HL-60 (cell line): ENCODE data around the gene SLITRK5.

ENCODE experiments used
- DNase-seq, 2 experiments: peaks; one replicate each; pipeline ENCODE4 v3.0.0-alpha.2; 2010 to 2020; ENCODE audit warnings: low read depth in 1 of 2, low spot score in 1 of 2
- H3K27ac ChIP-seq: fragments of 250-450 bp; sonication (Bioruptor Pico); replicated peaks from 2 replicates; pipeline ENCODE4 v1.5.1; 2020; ENCODE audit warnings: mild to moderate bottlenecking, moderate library complexity
- H3K27me3 ChIP-seq: fragments of 250-450 bp; sonication (Bioruptor Pico); 2 replicates; pipeline ENCODE4 v1.5.1; 2021; ENCODE audit warnings: mild to moderate bottlenecking, moderate library complexity; ENCODE audit not compliant: insufficient read depth, poor library complexity, severe bottlenecking
- H3K4me3 ChIP-seq: replicated peaks from 2 replicates; pipeline ENCODE4 v1.5.1; 2011; ENCODE audit warnings: mild to moderate bottlenecking, control low read depth, low read length; ENCODE audit not compliant: insufficient read depth
- GABPA ChIP-seq: IDR thresholded peaks from 2 replicates; pipeline ENCODE4 v1.6.1; 2012; ENCODE audit warnings: low read depth
- POLR2AphosphoS5 ChIP-seq: IDR thresholded peaks from 2 replicates; pipeline ENCODE4 v1.6.1; 2012; ENCODE audit warnings: low read depth
- SPI1 ChIP-seq: IDR thresholded peaks from 2 replicates; pipeline ENCODE4 v1.6.1; 2012; ENCODE audit warnings: low read depth, mild to moderate bottlenecking, borderline replicate concordance
- long read RNA-seq: library from polyadenylated mRNA; unstranded; transcript quantifications from one replicate; pipeline ENCODE4 v2.0.0, GENCODE V29; 2020
- TF ChIP-seq, protein P1 (sequence below): IDR thresholded peaks from 2 replicates; pipeline ENCODE4 v1.6.1; 2012; ENCODE audit warnings: low read depth; ENCODE audit not compliant: insufficient replicate concordance
- TF ChIP-seq, protein P2 (sequence below): IDR thresholded peaks from one replicate; pipeline ENCODE4 v1.5.1; 2011; ENCODE audit warnings: low read length, control low read depth, inconsistent platforms; ENCODE audit not compliant: insufficient read depth

The SLITRK5 gene, protein sequence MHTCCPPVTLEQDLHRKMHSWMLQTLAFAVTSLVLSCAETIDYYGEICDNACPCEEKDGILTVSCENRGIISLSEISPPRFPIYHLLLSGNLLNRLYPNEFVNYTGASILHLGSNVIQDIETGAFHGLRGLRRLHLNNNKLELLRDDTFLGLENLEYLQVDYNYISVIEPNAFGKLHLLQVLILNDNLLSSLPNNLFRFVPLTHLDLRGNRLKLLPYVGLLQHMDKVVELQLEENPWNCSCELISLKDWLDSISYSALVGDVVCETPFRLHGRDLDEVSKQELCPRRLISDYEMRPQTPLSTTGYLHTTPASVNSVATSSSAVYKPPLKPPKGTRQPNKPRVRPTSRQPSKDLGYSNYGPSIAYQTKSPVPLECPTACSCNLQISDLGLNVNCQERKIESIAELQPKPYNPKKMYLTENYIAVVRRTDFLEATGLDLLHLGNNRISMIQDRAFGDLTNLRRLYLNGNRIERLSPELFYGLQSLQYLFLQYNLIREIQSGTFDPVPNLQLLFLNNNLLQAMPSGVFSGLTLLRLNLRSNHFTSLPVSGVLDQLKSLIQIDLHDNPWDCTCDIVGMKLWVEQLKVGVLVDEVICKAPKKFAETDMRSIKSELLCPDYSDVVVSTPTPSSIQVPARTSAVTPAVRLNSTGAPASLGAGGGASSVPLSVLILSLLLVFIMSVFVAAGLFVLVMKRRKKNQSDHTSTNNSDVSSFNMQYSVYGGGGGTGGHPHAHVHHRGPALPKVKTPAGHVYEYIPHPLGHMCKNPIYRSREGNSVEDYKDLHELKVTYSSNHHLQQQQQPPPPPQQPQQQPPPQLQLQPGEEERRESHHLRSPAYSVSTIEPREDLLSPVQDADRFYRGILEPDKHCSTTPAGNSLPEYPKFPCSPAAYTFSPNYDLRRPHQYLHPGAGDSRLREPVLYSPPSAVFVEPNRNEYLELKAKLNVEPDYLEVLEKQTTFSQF
- long read RNA-seq = 0 reads

DNA sequence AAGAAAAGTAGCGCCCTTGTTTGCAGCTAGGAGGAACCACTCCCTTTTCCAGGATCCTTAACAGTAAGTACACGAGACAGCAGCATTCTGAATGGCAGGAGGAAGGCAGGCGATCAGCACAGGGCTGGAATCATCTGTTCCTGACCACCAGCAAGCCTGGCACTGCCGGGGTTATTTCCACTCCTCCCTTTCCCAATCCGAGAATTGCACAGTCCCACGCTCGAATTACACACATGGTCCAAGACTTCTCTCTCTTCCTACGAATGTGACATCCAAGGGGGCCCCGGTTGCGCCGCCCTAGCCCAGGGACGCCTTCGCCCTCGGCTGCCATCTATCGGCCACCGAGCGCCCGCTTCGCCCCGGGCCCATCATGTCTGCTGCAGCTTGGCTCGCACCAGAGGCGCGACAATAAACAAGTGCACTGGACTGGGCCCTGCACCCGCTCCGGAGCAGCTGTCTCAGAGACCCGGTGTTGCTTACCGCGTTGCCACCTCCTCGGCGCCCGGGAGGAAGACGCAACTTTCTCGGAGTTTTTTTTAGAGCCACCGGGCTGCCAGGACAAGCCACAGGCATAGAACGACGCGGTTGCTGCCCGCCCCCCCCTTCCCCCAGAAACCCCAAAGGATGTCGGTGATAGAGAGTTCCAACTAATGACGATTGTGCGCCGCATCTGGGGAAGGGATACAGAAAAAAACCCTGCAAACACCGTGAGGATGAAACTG is at the start of gene SLITRK5:
Gene SLITRK5, plus strand, starts transcription at position 341 of the 722 bp plus-strand sequence. CDS start 4,018 bp downstream, outside the sequence.
- Histone ChIP-seq H3K27ac (no peak within 1 kb of the TSS), H3K27me3 (peaks cover 38% of the 10 kb centered on the region)

DNA sequence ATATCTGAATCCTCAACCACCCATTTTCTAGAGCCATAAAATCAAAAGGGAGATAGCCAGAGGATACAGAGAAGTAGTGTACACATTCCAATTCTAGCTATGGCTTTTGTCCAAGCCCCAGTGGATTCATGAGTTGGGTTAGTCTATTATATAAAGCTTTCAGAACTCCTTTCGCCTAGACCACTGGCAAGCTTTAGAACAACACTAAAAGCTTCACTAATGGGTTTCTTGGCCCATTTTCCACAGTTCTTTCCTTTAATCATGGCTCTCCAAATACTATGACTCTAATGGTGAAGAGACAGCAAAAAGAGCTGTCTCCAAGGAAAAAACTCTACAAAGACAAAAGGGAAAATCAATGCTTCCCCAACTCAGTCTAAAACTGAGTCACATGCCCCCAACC is 48.2 kb upstream of the SLITRK5 start:
- TF ChIP-seq SPI1 (no peak), POLR2AphosphoS5 (no peak), GABPA (no peak)
- TF ChIP-seq, protein P1, sequence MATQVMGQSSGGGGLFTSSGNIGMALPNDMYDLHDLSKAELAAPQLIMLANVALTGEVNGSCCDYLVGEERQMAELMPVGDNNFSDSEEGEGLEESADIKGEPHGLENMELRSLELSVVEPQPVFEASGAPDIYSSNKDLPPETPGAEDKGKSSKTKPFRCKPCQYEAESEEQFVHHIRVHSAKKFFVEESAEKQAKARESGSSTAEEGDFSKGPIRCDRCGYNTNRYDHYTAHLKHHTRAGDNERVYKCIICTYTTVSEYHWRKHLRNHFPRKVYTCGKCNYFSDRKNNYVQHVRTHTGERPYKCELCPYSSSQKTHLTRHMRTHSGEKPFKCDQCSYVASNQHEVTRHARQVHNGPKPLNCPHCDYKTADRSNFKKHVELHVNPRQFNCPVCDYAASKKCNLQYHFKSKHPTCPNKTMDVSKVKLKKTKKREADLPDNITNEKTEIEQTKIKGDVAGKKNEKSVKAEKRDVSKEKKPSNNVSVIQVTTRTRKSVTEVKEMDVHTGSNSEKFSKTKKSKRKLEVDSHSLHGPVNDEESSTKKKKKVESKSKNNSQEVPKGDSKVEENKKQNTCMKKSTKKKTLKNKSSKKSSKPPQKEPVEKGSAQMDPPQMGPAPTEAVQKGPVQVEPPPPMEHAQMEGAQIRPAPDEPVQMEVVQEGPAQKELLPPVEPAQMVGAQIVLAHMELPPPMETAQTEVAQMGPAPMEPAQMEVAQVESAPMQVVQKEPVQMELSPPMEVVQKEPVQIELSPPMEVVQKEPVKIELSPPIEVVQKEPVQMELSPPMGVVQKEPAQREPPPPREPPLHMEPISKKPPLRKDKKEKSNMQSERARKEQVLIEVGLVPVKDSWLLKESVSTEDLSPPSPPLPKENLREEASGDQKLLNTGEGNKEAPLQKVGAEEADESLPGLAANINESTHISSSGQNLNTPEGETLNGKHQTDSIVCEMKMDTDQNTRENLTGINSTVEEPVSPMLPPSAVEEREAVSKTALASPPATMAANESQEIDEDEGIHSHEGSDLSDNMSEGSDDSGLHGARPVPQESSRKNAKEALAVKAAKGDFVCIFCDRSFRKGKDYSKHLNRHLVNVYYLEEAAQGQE = no peak
- TF ChIP-seq, protein P2, sequence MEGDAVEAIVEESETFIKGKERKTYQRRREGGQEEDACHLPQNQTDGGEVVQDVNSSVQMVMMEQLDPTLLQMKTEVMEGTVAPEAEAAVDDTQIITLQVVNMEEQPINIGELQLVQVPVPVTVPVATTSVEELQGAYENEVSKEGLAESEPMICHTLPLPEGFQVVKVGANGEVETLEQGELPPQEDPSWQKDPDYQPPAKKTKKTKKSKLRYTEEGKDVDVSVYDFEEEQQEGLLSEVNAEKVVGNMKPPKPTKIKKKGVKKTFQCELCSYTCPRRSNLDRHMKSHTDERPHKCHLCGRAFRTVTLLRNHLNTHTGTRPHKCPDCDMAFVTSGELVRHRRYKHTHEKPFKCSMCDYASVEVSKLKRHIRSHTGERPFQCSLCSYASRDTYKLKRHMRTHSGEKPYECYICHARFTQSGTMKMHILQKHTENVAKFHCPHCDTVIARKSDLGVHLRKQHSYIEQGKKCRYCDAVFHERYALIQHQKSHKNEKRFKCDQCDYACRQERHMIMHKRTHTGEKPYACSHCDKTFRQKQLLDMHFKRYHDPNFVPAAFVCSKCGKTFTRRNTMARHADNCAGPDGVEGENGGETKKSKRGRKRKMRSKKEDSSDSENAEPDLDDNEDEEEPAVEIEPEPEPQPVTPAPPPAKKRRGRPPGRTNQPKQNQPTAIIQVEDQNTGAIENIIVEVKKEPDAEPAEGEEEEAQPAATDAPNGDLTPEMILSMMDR = no peak
- Histone ChIP-seq H3K27ac (no peak overlapping the region), H3K4me3 (no peak overlapping the region), H3K27me3 (no peaks in the 10 kb centered on the region)
- no peak for DNase-seq

More for the DNA sequence above, at the start of gene SLITRK5:
- peak within 1 kb of the TSS; percentile 64 for H3K4me3 ChIP-seq
- peak; percentile 29 to 63 for DNase-seq
- TF ChIP-seq, protein P2 = peak; percentile 69
- TF ChIP-seq, protein P1 = no peak

DNA sequence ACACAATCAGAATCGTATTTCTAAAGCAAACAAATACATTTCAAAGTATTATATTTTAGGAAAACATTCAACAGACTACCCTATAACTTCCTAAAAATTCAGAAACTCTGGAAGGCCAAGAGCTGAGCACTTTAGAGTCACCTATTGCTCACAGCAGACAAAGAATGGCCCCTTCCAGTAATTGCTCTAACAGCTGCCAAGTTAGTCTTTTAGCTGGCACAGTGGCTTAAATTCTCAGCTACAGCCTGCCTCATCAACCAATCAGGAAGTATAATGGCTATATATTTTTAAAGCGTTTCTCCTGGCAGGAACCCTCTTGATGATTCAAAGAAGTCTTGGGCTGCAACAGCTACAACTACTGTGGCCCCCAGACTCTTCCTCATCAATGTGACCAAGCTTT is 14.9 kb upstream of the SLITRK5 start:
- TF ChIP-seq POLR2AphosphoS5 (no peak), SPI1 (no peak), GABPA (no peak)
- TF ChIP-seq, protein P1 = no peak
- TF ChIP-seq, protein P2 = no peak
- no peak for DNase-seq
- no peak overlapping the region for H3K4me3 ChIP-seq
- no peaks in the 10 kb centered on the region for H3K27me3 ChIP-seq
- no peak overlapping the region for H3K27ac ChIP-seq
